ENCODE results near the gene TAGLN. TPM values are rescaled to one million over a fixed set of nuclear protein-coding genes. Genes with fewer than 3 reads are reported as not detected.

The TAGLN gene
- polyA plus RNA-seq, 1 experiment = 6,322 TPM

- ChIA-PET POLR2A (interaction anchor here (1.1 kb wide), 1 partner anchor 18 kb away, joined by 3 read pairs; no protein-coding TSS in a partner anchor), CTCF (interaction anchor here (0.6 to 3.1 kb wide), 8 partner anchors 14 to 42 kb away, joined by 3 to 20 read pairs (median 4); partner anchors contain the start of genes PCSK7 and RNF214)
- Histone ChIP-seq H3K36me3 (ENCODE audit: control insufficient read depth, insufficient read depth, low read length) (peaks cover 17% of the 10 kb centered on the region), H3K4me3 (ENCODE audit: low read depth, low read length) (no peak overlapping the region; the same call in 1 of the 2 replicates), H3K27me3 (ENCODE audit: control insufficient read depth, insufficient read depth, low read length) (no peaks in the 10 kb centered on the region)
- TF ChIP-seq, protein P1, sequence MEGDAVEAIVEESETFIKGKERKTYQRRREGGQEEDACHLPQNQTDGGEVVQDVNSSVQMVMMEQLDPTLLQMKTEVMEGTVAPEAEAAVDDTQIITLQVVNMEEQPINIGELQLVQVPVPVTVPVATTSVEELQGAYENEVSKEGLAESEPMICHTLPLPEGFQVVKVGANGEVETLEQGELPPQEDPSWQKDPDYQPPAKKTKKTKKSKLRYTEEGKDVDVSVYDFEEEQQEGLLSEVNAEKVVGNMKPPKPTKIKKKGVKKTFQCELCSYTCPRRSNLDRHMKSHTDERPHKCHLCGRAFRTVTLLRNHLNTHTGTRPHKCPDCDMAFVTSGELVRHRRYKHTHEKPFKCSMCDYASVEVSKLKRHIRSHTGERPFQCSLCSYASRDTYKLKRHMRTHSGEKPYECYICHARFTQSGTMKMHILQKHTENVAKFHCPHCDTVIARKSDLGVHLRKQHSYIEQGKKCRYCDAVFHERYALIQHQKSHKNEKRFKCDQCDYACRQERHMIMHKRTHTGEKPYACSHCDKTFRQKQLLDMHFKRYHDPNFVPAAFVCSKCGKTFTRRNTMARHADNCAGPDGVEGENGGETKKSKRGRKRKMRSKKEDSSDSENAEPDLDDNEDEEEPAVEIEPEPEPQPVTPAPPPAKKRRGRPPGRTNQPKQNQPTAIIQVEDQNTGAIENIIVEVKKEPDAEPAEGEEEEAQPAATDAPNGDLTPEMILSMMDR (IDR thresholded peaks at IDR 0.05; ENCODE audit: insufficient read depth, low read depth, low read length) = peak; percentile 52
- no peak for DNase-seq (ENCODE audit: low read depth)
These were observed 1.4 kb upstream of the TAGLN start for GRCh38 chr11:117197516-117198456.

GRCh38 chr11:117198613-117199012 is 557 bp upstream of the TAGLN start:
- TF ChIP-seq, protein P1 (IDR thresholded peaks at IDR 0.05; ENCODE audit: insufficient read depth, low read depth, low read length) = no peak
- H3K4me3 ChIP-seq (ENCODE audit: low read depth, low read length) = peak overlapping the region; percentile 63
- CTCF ChIA-PET = interaction anchor here (0.8 to 3.1 kb wide), 4 partner anchors 13 to 28 kb away, joined by 3 to 20 read pairs (median 3); no protein-coding TSS in a partner anchor
- POLR2A ChIA-PET = no interaction called here
- no peak for DNase-seq (ENCODE audit: low read depth)
- H3K27me3 ChIP-seq (ENCODE audit: control insufficient read depth, insufficient read depth, low read length) = no peaks in the 10 kb centered on the region
- H3K36me3 ChIP-seq (ENCODE audit: control insufficient read depth, insufficient read depth, low read length) = peaks cover 20% of the 10 kb centered on the region

DNA sequence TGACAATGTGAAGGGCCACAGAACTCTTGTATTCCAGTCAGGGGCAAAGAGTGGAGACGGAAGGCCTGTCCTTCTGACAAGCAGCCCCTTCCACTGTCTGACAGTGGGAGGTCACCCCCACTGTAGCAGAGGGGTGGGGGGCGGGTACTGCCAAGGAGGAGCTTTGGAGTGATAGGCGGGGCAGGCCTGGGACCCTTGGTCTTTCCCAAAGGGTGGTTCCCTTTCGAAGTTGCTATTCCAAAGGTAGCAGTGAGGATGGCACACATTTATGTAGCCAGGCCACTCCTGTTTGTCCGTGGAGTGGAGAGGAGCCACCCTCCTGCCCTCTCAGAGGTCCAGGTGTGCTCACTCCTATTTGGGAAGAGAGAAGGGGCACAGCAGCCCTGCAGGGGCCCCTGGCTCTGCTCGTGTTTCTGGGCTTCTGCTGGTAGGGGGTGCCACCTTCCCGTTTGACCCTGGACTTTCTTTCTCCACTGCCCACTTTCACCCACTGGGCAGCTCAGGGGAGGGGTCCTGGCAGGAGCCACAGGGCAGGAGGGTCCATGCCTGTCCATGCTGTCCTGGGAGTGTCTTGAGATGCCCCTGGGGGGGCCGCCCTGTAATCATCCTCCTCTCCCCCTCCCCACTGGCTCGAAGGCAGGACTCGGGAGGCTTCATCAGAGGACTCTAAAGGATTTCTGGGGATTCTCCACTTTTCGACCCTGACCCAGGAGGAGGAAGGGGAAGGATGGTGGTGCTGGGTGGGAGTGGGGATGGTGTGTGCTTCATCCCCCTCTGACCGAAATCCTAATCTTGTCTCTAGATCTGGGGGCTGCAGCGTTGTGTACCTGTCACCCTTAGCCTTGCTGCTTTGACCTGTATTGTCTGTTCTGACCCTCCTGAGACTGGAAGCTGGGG is 994 bp downstream of the TAGLN start:
- TF ChIP-seq, protein P1 (IDR thresholded peaks at IDR 0.05; ENCODE audit: insufficient read depth, low read depth, low read length) = no peak
- ChIA-PET CTCF (no interaction called here), POLR2A (interaction anchor here (0.5 kb wide), 1 partner anchor 36 kb away, joined by 4 read pairs; no protein-coding TSS in a partner anchor)

DNA sequence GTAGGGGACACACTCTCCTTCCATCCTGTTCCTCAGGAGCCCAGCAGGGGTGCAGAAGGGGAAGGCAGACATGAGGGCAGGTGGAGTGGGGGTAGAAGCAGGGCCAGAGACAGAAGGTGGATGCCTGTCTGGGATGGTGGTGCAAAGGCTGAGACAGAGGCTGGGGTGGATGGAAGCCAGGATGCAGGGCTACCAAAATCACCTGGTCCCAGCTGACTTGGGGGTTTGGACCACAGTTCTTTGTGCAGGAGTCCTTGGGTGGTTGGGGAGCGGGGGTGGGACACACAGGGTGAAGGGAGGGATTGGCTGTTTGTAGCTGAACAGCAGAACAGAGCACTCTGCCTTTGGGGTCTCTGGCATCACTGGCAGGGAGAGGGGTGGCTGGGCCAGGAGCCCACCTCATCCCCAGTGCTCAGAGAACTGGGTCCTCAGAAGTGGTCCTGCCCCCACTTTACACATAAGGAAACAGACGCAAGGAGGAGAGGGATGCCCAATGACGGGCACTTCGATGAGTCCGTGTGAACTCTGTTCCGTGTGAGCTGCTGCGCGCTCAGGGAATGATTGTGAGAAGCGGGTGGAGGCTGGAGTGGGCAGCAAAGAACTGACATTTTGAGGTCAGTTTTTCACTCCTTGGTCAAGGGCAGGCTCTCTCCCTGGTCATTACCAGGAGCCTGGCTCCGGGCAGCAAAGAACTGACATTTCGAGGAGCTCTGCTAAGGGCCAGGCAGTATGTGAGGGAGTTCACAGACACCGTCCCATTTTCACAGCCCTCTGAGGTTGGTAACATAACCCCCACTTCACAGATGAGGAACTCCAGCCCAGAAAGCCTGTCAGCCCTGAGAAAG is 1.9 kb downstream of the TAGLN start:
- ChIA-PET POLR2A (interaction anchor here (0.7 kb wide), 1 partner anchor 20 kb away, joined by 4 read pairs; no protein-coding TSS in a partner anchor), CTCF (interaction anchor here (1.0 to 1.7 kb wide), 2 partner anchors 20 to 25 kb away, joined by 4 to 5 read pairs; no protein-coding TSS in a partner anchor)
- H3K36me3 ChIP-seq (ENCODE audit: control insufficient read depth, insufficient read depth, low read length) = peaks cover 30% of the 10 kb centered on the region
- peak overlapping the region; percentile 63 for H3K4me3 ChIP-seq (ENCODE audit: low read depth, low read length)
- H3K27me3 ChIP-seq (ENCODE audit: control insufficient read depth, insufficient read depth, low read length) = no peaks in the 10 kb centered on the region
- DNase-seq (ENCODE audit: low read depth) = no peak
- TF ChIP-seq, protein P1 (IDR thresholded peaks at IDR 0.05; ENCODE audit: insufficient read depth, low read depth, low read length) = no peak

More for the DNA sequence above, 994 bp downstream of the TAGLN start:
- peak overlapping the region; percentile 63 for H3K4me3 ChIP-seq (ENCODE audit: low read depth, low read length)
- DNase-seq (ENCODE audit: low read depth) = no peak
- H3K36me3 ChIP-seq (ENCODE audit: control insufficient read depth, insufficient read depth, low read length) = peaks cover 30% of the 10 kb centered on the region
- H3K27me3 ChIP-seq (ENCODE audit: control insufficient read depth, insufficient read depth, low read length) = no peaks in the 10 kb centered on the region
